GM23248 (cell line): ENCODE results near the gene EFS. TPM values are rescaled to one million over a fixed set of nuclear protein-coding genes. Genes with fewer than 3 reads are reported as not detected.
"Not testable (repeated sequence)": the region's sequence is repeated elsewhere in the genome, so short reads cannot be mapped to it uniquely, and the experiment has no call there.

ENCODE experiments used
- DNase-seq: peaks from one replicate; pipeline ENCODE4 v3.0.0-alpha.2; 2015
- H2AFZ ChIP-seq: fragments of 200-600 bp; sonication (generic); 2 replicates; pipeline ENCODE4 v1.6.1; 2016; ENCODE audit warnings: antibody characterized with exemption
- H3F3A ChIP-seq: fragments of 200-600 bp; sonication (generic); 2 replicates; pipeline ENCODE4 v1.6.1; 2016; ENCODE audit warnings: mild to moderate bottlenecking, antibody characterized with exemption, mixed run types; ENCODE audit not compliant: insufficient read depth
- H3K27ac ChIP-seq: fragments of 200-600 bp; sonication (generic); 2 replicates; pipeline ENCODE4 v1.5.1; 2016; ENCODE audit warnings: mild to moderate bottlenecking
- H3K27me3 ChIP-seq: fragments of 200-600 bp; sonication (generic); replicated peaks from 2 replicates; pipeline ENCODE4 v1.6.1; 2016; ENCODE audit warnings: mild to moderate bottlenecking; ENCODE audit not compliant: insufficient read depth
- H3K36me3 ChIP-seq: fragments of 200-600 bp; sonication (generic); 2 replicates; pipeline ENCODE4 v1.6.1; 2016; ENCODE audit warnings: low read depth, mild to moderate bottlenecking
- H3K4me1 ChIP-seq: fragments of 200-600 bp; sonication (generic); 2 replicates; pipeline ENCODE4 v1.6.1; 2016; ENCODE audit warnings: mild to moderate bottlenecking; ENCODE audit not compliant: insufficient read depth
- H3K4me2 ChIP-seq: fragments of 200-600 bp; sonication (generic); one replicate; pipeline ENCODE4 v1.6.1; 2016; ENCODE audit warnings: mild to moderate bottlenecking; ENCODE audit not compliant: unreplicated experiment
- H3K4me3 ChIP-seq: fragments of 200-600 bp; sonication (generic); 2 replicates; pipeline ENCODE4 v1.5.1; 2016; ENCODE audit warnings: mild to moderate bottlenecking
- H3K79me2 ChIP-seq: fragments of 200-600 bp; sonication (generic); 2 replicates; pipeline ENCODE4 v1.6.1; 2016; ENCODE audit warnings: mild to moderate bottlenecking; ENCODE audit not compliant: insufficient read depth
- H3K9ac ChIP-seq: fragments of 200-600 bp; sonication (generic); 2 replicates; pipeline ENCODE4 v1.6.1; 2016; ENCODE audit warnings: mild to moderate bottlenecking
- H3K9me2 ChIP-seq: fragments of 200-600 bp; sonication (generic); 2 replicates; pipeline ENCODE4 v1.6.1; 2016; ENCODE audit warnings: mixed run types, mild to moderate bottlenecking, moderate library complexity; ENCODE audit not compliant: insufficient read depth
- H3K9me3 ChIP-seq: fragments of 200-600 bp; sonication (generic); one replicate; pipeline ENCODE4 v1.6.1; 2017; ENCODE audit warnings: low read depth
- H4K20me1 ChIP-seq: fragments of 200-600 bp; sonication (generic); 2 replicates; pipeline ENCODE4 v1.6.0; 2016; ENCODE audit not compliant: insufficient read depth
- EZH2 ChIP-seq: fragments of 200-600 bp; sonication (generic); IDR thresholded peaks from 2 replicates; pipeline ENCODE4 v1.6.1; 2018; ENCODE audit warnings: antibody characterized with exemption, mild to moderate bottlenecking; ENCODE audit not compliant: insufficient read depth, poor library complexity, severe bottlenecking
- EZH2phosphoT487 ChIP-seq: fragments of 200-600 bp; sonication (generic); IDR thresholded peaks from 2 replicates; pipeline ENCODE4 v1.6.1; 2018; ENCODE audit warnings: antibody characterized with exemption, moderate library complexity, mild to moderate bottlenecking, low read depth; ENCODE audit not compliant: insufficient read depth
- WGBS, 2 experiments: methylation state at CpG; one replicate each; pipeline ENCODE4 v1.1.6; 2015 to 2017; ENCODE audit warnings: low lambda C conversion rate in 2 of 2, low coverage in 1 of 2; ENCODE audit errors: missing lambda C conversion rate in 2 of 2; 5-methylcytosine and 5-hydroxymethylcytosine counted together
- in situ Hi-C: fragments of 300-500 bp; cut with MboI; formaldehyde crosslinking; loops from 2 replicates; pipeline ENCODE4 v1.15.0; 2020
- polyA plus RNA-seq: library from polyadenylated mRNA; unstranded; fragments of >200 nt; fragmentation: Nextera tagmentation; extraction: Ambion mirVana; gene quantifications from 2 replicates; pipeline ENCODE4 v1.2.1, GENCODE V29; 2016
- total RNA-seq: library from RNA; depleted of rRNA; stranded (reverse); fragments of >200 nt; shearing (Covaris generic); gene quantifications from 2 replicates; pipeline ENCODE4 v1.2.3, GENCODE V29; 2014

Gene EFS
- total and polyA plus RNA-seq, 2 experiments from 2014 or later = 4.2 to 17.3 TPM

DNA sequence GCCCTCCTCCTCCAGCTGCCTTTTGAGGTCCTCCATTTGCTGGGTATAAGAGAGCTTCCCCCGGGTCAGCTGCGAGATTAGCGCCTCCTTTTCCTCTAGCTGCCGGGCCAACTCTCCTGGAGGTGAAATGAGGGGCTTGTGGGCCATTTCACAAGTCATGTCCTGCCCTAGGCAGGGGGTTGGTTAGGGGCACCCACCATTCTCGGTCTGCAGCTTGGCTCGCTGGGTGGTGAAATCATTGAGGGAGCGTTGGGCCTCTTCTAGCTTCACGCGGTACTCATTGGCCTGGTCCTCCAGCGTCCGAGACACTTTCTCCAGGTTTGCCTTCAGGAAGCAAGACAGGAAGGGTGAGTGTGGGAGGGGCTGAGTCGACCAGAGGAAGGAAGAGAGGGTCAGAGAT is 24.4 kb upstream of the EFS start:
- TF ChIP-seq EZH2 = no peak
- no peak for DNase-seq
- Histone ChIP-seq H3K4me1 (no peaks in the 10 kb centered on the region), H3K9me2 (no peaks in the 10 kb centered on the region), H3K79me2 (no peaks in the 10 kb centered on the region), H3K27ac (no peak overlapping the region), H2AFZ (no peak overlapping the region), H3K36me3 (no peaks in the 10 kb centered on the region), H3K9ac (no peak overlapping the region), H3K4me2 (no peak overlapping the region), H4K20me1 (no peaks in the 10 kb centered on the region), H3K27me3 (peaks cover 37% of the 10 kb centered on the region), H3K9me3 (no peaks in the 10 kb centered on the region), H3F3A (no peaks in the 10 kb centered on the region), H3K4me3 (no peak overlapping the region)
- WGBS, 2 experiments = 47 to 54% methylated on average over 11 to 12 of the region's 12 CpGs
- in situ Hi-C loops = no loop called here

GRCh38 chr14:23388996-23389395 is 24.0 kb upstream of the EFS start:
- in situ Hi-C loops = no loop called here

GRCh38 chr14:23387916-23388882 is 23.2 kb upstream of the EFS start:
- H3K4me1 ChIP-seq = no peaks in the 10 kb centered on the region
- H3K4me3 ChIP-seq = no peak overlapping the region
- H4K20me1 ChIP-seq = no peaks in the 10 kb centered on the region
- H3K9ac ChIP-seq = no peak overlapping the region
- no peak overlapping the region for H2AFZ ChIP-seq
- H3K27ac ChIP-seq = no peak overlapping the region
- H3K9me2 ChIP-seq = no peaks in the 10 kb centered on the region
- in situ Hi-C loops = no loop called here
- no peak overlapping the region for H3K4me2 ChIP-seq
- no peaks in the 10 kb centered on the region for H3K36me3 ChIP-seq
- no peak for TF ChIP-seq EZH2
- no peak for TF ChIP-seq EZH2phosphoT487
- H3K9me3 ChIP-seq = no peaks in the 10 kb centered on the region
- H3K27me3 ChIP-seq = peaks cover 31% of the 10 kb centered on the region
- no peaks in the 10 kb centered on the region for H3F3A ChIP-seq
- H3K79me2 ChIP-seq = no peaks in the 10 kb centered on the region
- 63 to 69% methylated on average over 21 to 26 of the region's 26 CpGs for WGBS, 2 experiments
- no peak for DNase-seq

More at GRCh38 chr14:23388996-23389395, 24.0 kb upstream of the EFS start:
- Histone ChIP-seq H3F3A (no peaks in the 10 kb centered on the region), H3K9me2 (no peaks in the 10 kb centered on the region), H3K27ac (no peak overlapping the region), H3K9ac (no peak overlapping the region), H4K20me1 (no peaks in the 10 kb centered on the region), H3K36me3 (no peaks in the 10 kb centered on the region), H3K27me3 (peaks cover 37% of the 10 kb centered on the region), H3K9me3 (no peaks in the 10 kb centered on the region), H3K4me1 (no peaks in the 10 kb centered on the region), H3K79me2 (no peaks in the 10 kb centered on the region), H3K4me2 (no peak overlapping the region), H3K4me3 (no peak overlapping the region), H2AFZ (no peak overlapping the region)
- TF ChIP-seq EZH2 = no peak
- TF ChIP-seq EZH2phosphoT487 = no peak
- DNase-seq = no peak
- WGBS, 2 experiments = 58 to 81% methylated on average over 2 to 8 of the region's 8 CpGs

GRCh38 chr14:23386999-23387398 is 22.0 kb upstream of the EFS start:
- H3K4me1 ChIP-seq = no peaks in the 10 kb centered on the region
- H2AFZ ChIP-seq = no peak overlapping the region
- no peak overlapping the region for H3K27ac ChIP-seq
- H3K27me3 ChIP-seq = peaks cover 27% of the 10 kb centered on the region
- no peak overlapping the region for H3K4me2 ChIP-seq
- 62 to 71% methylated on average over 1 of the region's 1 CpG for WGBS, 2 experiments
- no peaks in the 10 kb centered on the region for H3K9me3 ChIP-seq
- no peak overlapping the region for H3K4me3 ChIP-seq
- H4K20me1 ChIP-seq = no peaks in the 10 kb centered on the region
- DNase-seq = no peak
- no peak overlapping the region for H3K9ac ChIP-seq
- in situ Hi-C loops = no loop called here
- no peaks in the 10 kb centered on the region for H3F3A ChIP-seq
- no peaks in the 10 kb centered on the region for H3K9me2 ChIP-seq
- H3K36me3 ChIP-seq = no peaks in the 10 kb centered on the region
- TF ChIP-seq EZH2phosphoT487 = no peak
- TF ChIP-seq EZH2 = no peak
- no peaks in the 10 kb centered on the region for H3K79me2 ChIP-seq

GRCh38 chr14:23386266-23386657 is 21.3 kb upstream of the EFS start:
- H3K27me3 ChIP-seq = peaks cover 26% of the 10 kb centered on the region
- H3K79me2 ChIP-seq, H3K4me1 ChIP-seq, H3K27ac ChIP-seq, H3K4me2 ChIP-seq, in situ Hi-C loops, H3F3A ChIP-seq, H3K9me2 ChIP-seq, H3K9ac ChIP-seq, H3K9me3 ChIP-seq, H3K4me3 ChIP-seq, H2AFZ ChIP-seq, DNase-seq, H3K36me3 ChIP-seq, H4K20me1 ChIP-seq: not testable (repeated sequence)
- WGBS, 2 experiments = 59 to 73% methylated on average over 14 to 17 of the region's 17 CpGs
